ENCODE measurements around the gene SLC11A1.

The SLC11A1 gene

GRCh38 chr2:218366621-218367414 lies 15.3 kb upstream of the SLC11A1 start:
- no peak for DNase-seq (ENCODE audit: low spot score)

- peak; percentile 97 for DNase-seq (ENCODE audit: low spot score)
Measured at GRCh38 chr2:218367415-218368149, 14.5 kb upstream of the SLC11A1 start.

GRCh38 chr2:218368150-218368528 lies 13.9 kb upstream of the SLC11A1 start:
- no peak for DNase-seq (ENCODE audit: low spot score)

GRCh38 chr2:218368621-218369153 lies 13.4 kb upstream of the SLC11A1 start:
- peak; percentile 77 for DNase-seq (ENCODE audit: low spot score)

GRCh38 chr2:218369330-218369729 lies 12.7 kb upstream of the SLC11A1 start:
- no peak for DNase-seq (ENCODE audit: low spot score)

- DNase-seq (ENCODE audit: low spot score): no peak
Measured at GRCh38 chr2:218370410-218371063, 11.5 kb upstream of the SLC11A1 start.

- no peak for DNase-seq (ENCODE audit: low spot score)
Measured at GRCh38 chr2:218371983-218372350, 10.1 kb upstream of the SLC11A1 start.

- no peak for DNase-seq (ENCODE audit: low spot score)
Measured at GRCh38 chr2:218374795-218375194, 7.3 kb upstream of the SLC11A1 start.

GRCh38 chr2:218375212-218375611 lies 6.9 kb upstream of the SLC11A1 start:
- DNase-seq (ENCODE audit: low spot score): no peak

- DNase-seq (ENCODE audit: low spot score): no peak
Measured at GRCh38 chr2:218378053-218378452, 4.0 kb upstream of the SLC11A1 start.

GRCh38 chr2:218382785-218383184 lies 712 bp downstream of the SLC11A1 start:
- DNase-seq (ENCODE audit: low spot score): no peak

GRCh38 chr2:218383892-218384519 lies 1.9 kb downstream of the SLC11A1 start:
- DNase-seq (ENCODE audit: low spot score): no peak

GRCh38 chr2:218384975-218385374 lies 2.9 kb downstream of the SLC11A1 start:
- DNase-seq (ENCODE audit: low spot score): no peak

GRCh38 chr2:218386505-218387368 lies 4.7 kb downstream of the SLC11A1 start:
- peak; percentile 25 for DNase-seq (ENCODE audit: low spot score)

GRCh38 chr2:218387369-218388194 lies 5.5 kb downstream of the SLC11A1 start:
- DNase-seq (ENCODE audit: low spot score): peak; percentile 82

GRCh38 chr2:218389333-218390150 lies 7.5 kb downstream of the SLC11A1 start:
- no peak for DNase-seq (ENCODE audit: low spot score)

- no peak for DNase-seq (ENCODE audit: low spot score)
Measured at GRCh38 chr2:218391202-218391601, 9.1 kb downstream of the SLC11A1 start.

- no peak for DNase-seq (ENCODE audit: low spot score)
Measured at GRCh38 chr2:218392459-218392858, 10.4 kb downstream of the SLC11A1 start.

GRCh38 chr2:218392891-218393462 lies 10.9 kb downstream of the SLC11A1 start:
- DNase-seq (ENCODE audit: low spot score): no peak
